CD4-positive, alpha-beta T cell treated with Interleukin-4 for 1 hour (primary cell): ENCODE data around the gene NFIC.
"Not testable (repeated sequence)": the region's sequence is repeated elsewhere in the genome, so short reads cannot be mapped to it uniquely, and the experiment has no call there.

ENCODE experiments used
- DNase-seq, 2 donors: peaks; one replicate each; pipeline ENCODE4 v3.0.0-alpha.2; 2020 to 2022

The NFIC gene

DNA sequence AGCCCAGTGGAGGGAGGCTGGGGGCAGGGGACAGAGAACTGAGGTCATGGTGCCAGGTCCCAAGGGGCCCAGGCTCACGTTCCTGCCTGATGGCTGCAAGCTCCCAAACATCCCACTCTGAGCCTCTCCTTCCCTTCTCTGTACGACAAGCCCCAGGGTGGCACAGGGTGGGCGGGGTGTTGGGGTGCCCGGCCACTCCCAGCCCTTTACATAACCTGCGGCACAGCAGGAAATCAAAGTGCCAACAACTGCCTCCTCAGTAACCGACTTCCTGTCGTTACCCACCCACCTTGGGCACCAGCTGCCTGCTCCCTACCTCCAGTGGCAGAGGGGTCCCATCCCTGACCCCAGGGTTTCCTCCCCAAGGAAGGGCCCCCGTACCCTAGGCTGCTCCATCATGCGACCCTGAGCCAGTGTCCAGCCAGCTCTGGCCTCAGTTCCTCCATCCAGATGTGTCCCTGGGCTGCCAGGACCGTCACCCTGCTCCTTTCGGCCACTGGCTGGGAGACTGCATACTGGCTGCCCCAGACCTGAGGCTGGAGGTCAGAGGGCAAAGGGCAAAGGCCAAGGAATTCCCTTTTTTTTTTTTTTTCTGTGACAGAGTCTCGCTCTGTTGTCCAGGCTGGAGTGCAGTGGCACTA is 27.7 kb upstream of the NFIC start:
- DNase-seq, result peak; percentile 73 to 77

DNA sequence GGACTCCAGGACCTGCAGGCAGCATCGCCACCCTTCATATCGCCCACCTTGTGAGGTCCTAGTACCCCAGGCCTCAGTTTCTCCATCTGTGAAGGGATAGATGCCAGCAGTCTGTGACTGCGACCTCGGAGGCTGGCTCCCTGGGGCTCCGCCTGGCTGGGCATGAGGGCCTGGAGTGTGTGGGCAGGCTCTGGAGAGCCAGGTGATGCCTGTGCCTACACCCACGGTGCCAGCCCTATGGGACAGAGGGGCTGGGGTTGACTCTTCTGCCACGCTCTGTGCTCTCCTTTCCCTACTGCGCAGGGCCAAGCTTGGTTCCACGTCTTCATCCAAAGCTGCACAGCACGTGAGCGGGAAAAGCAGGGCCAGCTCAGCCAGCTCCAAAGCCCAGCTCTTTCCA is 26.0 kb upstream of the NFIC start:
- no peak for DNase-seq

DNA sequence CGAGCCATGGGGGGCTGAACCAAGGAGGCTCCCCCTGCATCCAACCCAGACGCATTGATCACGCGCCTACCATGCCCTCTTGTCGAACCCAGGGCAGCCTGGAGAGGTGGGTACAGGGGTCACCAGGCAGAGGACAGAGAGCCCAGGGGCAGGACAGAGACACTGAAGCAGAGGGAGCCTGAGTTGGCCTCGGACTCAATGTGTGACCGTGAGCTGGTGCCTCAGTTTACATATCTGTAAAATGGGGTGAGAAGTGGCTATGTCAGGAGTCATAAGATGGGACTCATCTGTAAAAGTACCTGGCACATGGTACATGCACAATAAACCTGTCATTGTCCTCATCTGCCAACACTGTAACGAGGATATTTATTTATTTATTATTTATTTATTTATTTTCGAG is 24.1 kb upstream of the NFIC start:
- no peak for DNase-seq

DNA sequence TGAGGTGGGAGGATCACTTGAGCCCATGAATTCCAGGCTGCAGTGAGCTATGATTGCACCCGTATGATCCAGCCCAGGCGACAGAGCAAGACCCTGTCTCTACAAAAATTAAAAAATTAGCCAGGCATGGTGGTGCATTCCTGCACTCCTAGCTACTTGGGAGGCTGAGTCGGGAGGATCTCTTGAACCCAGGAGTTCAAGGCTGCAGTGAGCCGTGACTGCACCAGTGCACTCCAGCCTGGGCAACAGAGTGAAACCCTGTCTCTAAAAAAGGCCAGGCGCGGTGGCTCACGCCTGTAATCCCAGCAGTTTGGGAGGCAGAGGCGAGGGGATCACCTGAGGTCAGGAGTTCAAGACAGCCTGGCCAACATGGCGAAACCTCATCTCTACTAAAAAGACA is 23.4 kb upstream of the NFIC start:
- not testable (repeated sequence) for DNase-seq

DNA sequence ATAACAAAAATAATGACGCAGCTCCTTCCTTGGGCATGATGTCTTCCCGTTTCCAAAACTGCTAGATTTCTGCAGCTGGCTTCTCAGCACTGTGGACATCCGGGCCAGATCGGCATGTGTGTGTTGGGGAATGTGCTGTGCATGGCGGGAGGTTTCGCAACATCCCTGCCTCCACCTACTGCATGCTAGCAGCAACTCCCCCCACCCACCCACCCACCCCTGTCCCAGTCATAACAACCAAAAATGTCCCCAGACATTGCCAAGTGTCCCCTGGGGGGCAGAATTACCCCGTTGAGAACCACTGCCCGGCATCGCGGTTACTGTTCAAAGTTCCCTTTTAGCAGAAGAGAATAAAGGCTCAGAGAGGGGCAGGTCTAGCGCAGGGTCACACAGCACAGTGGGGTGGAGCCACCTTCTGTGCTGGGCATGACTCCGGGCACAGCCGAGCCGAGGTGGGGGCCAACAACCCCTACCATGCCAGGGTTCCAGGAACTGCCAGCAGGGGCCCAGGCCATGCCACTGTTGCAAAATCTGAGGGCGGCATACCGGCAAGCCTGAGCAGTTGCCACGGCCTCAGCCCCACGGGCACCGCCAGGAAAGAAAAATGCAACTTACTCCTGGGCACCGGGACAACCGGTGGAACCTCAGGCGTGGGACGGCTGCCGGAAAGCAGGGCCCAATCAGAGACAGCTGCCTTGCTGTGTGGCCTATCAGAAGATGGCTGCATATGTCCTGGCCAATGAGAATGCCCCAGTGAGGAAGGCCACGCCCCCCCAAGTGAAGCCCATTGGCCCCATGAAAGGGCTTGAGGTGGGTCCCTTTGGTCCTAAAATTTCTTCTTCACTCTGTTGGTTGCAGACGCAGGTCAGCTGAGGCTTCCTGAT is 22.5 kb upstream of the NFIC start:
- DNase-seq, result peak; percentile 66 to 68

DNA sequence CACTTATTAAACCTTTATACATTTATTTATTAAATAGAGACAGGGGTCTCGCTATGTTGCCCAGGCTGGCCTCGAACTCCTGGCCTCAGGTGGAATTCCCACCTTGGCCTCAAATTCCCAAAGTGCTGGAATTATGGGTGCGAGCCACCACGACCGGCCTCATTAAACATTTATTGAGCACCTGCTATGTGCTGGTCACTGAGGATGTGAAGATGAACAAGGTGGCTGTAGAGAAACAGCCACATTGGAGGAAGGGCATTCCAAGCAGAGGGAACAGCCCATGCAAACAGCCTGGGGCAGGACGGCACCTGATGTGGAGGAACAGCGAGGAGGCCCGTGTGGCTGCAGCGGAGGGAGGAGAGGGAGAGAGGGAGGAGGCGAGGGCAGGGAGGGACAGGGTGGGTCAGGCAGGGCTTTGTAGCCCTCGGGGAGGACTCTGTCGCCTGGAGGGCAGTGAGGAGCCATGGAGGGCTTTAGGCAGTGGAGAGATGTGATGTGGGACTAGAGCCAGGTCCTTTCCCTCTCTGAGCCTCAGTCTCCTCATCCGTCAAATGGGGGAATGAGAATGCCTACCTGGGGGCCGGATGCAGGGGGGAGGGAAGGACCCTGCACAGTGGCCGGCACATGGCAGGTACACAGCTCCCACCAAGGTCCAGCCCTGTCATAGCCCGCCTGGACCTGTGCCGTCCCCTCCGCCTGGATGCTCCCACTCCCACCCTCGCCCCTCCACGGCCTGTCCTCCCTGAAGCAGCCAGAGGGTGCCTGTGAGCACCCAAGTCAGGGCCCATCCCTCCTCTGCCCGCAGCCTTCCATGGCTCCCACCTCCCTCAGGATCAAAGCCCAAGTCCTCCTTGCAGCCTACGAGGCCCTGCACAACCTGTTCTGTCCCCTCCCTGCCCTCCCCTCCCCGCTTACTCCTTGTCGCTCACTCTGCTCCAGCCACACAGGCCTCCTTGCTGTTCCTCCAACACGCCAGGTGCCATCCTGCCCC is 21.5 kb upstream of the NFIC start:
- no peak for DNase-seq

DNA sequence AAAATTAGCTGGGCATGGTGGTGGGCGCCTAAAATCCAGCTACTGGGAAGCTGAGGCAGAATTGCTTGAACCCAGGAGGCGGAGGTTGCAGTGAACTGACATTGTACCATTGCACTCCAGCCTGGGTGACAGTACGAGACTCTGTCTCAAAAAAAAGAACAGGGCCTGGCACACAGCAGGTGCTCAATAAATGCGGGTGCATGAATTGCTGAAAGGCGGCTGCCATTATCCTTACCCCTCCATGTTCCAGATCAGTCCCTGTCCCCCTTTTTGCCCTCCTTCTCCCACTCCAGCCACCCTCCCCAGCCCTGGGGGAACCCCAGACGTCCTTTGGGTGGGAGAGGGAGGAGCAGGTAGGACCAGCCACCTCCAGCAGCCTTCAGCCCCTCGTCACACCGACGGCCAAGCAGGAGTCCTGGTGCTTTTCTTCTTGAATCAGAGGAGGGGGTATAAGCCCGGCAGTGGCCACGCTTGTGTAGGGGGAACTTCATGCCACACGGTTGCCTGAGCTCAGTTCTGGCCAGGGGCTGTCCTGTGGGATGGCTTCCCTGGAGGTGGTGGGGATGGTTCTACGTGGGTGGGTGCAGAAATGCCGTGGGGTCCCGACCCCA is 20.4 kb upstream of the NFIC start:
- DNase-seq, result no peak

DNA sequence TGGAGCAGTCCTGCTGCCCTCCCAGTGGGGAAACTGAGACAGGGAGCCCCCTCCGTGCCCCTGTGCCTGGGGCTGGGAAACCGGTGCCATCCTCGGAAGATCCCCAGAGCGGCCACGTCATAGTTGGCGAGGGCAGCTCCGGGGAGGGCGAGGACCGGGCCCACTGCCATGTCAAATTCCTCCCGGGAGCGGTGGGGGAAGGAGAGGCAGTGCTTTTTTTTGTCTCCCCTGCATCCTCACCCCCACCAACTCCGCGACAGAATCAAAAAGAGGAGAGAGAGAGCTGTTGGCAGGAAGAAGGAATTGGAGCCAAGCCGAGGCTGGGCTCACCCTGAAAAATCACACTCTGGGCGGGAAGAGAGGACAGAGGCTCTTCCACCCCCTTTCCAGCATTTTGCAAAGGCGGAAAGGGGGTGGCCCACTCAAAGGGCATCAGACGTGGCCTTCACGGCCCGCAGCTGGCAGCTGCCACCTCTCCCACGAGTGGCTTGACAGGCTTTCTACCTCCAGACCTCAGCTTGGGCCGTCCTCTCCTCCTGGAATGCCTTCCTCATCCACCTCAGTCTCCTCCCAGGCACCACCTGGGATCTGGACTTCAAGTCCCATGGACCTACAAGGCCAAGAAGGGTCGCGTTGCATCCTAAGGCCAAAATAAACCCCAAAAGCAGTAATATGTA is 19.6 kb upstream of the NFIC start:
- no peak for DNase-seq

DNA sequence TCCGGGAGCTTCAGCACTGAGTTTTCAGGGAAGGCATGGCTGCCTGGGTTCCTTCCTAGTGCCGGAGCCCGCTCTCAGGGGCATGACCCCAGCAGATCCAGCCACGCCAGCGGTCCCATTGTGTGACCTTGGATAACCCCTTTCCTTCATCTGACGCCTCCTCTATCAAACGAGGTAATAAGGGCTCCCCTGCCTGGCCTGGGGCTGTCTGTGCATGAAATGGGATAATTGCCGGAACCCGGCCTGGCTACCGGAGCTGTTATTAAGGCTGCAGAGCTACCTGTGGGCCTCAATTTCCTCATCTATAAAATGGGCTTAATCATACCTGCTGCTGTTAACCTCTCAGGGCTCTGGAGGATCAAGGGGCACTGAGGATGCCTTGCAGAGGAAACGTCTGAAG is 18.3 kb upstream of the NFIC start:
- DNase-seq, result no peak

DNA sequence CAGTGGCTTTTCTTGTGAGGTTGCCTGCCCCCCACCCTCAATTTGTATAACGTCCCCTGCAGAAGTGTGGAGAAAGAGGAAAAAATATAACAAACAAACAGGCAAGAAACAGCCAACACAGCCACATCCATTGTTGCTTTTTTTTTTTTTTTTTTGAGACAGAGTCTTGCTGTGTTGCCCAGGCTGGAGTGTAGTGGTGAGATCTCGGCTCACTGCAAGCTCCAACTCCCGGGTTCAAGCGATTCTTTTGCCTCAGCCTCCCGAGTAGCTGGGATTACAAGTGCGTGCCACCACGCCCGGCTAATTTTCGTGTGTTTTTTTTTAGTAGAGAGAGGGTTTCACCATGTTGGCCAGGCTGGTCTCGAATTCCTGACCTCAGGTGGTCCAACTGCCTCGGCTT is 17.9 kb upstream of the NFIC start:
- not testable (repeated sequence) for DNase-seq

DNA sequence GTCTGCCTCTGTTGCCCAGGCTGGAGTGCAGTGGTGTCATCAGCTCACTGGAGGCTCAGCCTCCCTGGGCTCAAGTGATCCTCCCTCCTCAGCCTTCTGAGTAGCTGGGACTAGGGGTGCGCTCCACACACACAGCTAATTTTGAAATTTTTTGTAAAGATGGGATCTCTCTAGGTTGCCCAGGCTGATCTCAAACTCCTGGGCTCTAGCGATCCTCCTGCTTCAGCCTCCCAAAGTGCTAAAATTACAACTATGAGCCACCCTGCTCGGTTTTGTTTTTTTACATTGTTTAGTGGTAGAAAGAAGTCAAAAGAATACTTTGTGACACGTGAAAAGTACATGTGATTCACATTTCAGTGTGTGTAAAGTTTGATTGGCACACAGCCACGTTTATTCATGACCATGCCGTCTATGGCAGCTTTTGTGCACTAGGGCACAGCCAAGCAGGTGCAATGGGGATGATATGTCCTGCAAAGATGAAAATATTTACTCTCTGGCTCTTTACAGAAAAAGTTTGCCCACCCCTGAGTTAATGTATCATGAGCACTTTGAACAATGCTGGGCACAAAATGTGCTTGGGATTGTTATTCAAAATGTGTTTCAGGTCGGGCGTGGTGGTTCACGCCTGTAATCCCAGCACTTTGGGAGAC is 16.2 kb upstream of the NFIC start:
- no peak for DNase-seq

DNA sequence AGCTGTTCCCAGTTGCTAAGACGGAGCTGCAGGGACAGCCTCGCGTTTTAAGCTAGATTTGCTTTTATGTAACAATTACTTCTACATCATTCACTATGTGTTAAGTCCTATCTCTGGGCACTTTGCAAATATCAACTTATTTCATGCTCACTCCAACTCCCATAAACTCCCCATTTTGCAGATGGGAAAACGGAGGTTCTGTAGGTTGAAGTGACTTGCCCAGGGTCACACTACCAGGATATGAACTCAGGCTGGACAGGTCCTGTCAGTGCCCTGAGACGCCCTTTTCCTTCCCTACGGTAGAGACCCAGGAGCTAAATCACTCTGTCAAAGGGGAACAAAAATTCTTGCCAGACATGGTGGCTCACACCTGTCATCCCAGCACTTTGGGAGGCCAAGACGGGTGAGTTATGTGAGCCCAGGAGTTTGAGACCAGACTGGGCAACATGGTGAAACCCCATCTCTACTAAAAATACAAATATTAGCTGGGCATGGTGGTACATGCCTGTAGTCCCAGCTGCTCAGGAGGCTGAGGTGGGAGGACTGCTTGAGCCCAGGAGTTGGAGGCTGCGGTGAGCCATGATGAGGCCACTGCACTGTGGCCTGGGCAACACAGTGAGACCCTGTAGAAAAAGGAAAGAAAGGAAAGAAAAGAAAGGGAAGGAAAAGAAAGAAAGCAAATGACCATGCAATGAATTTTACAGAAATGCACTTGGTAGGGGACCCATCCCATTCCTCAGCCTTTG is 14.5 kb upstream of the NFIC start:
- DNase-seq, result no peak

DNA sequence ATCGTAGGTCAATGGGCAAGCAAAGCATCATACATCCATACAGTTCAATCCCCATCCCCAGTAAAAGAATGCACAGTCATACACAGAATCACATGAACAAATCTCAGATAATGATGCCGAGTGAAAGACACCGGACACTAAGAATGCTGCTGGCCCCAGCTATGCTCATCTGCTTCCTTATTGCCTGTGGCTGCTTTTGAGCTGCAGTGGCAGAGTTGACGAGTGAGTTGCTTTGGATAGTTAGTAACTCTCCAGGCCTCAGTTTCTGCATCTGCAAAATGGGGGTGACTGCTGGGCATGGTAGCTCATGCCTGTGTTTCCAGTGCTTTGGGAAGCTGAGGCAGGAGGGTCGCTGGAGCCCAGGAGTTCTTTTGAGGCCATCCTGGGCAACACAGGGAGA is 12.9 kb upstream of the NFIC start:
- no peak for DNase-seq

DNA sequence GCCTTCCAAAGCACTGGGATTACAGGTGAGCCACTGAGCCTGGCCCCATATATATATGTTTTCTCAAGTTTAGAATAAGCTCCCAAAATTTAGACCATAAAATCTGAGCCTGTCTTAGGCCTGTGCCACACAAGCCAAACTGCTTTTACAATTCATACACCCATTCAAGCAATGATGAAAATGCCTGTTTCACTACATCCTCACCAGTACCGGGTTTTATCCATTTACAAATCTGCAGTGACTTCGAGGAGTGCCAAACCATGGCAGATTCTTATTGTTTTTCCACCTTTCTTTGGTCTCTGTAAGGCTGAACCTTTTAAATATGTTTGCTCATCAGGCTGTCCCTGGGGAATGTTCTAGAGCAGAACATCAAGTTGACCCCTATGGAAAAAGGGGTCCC is 9.6 kb upstream of the NFIC start:
- DNase-seq, result no peak

DNA sequence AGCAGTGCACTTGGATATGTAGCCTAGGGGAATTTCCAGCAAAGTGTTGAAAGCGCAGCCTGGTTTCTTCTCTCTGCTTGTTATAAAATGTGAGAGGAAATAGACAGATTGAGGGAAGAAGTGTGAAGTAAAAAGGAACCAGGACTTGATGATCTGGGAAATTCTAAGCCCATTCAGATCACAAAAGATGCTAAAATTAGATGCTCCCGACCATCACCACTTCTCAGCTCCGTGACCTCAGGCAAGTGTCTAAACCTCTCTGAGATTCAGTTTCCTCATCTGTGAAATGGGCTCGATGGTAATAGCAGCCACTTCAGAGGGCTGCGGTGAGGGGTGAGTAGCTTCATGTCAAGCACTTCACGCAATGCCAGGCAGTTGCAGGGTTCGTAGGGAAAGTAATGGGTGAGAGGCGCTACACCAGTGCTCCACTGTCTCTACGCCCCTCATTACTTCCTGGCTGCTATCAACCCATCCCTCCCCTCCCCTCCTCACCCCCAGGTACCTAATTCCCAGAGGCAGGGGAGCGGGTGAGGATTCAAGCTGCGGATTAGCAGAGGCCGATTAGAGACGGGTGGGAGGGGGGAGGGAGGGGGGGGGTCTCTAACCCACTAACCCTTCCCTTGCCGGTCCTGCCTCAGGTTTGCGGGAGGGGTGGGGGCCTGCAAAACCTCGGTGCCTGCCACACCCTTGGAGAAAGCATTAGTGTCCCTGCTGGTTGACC is 9.0 kb upstream of the NFIC start:
- DNase-seq, result peak in 1 of 2 donors; percentile 54

DNA sequence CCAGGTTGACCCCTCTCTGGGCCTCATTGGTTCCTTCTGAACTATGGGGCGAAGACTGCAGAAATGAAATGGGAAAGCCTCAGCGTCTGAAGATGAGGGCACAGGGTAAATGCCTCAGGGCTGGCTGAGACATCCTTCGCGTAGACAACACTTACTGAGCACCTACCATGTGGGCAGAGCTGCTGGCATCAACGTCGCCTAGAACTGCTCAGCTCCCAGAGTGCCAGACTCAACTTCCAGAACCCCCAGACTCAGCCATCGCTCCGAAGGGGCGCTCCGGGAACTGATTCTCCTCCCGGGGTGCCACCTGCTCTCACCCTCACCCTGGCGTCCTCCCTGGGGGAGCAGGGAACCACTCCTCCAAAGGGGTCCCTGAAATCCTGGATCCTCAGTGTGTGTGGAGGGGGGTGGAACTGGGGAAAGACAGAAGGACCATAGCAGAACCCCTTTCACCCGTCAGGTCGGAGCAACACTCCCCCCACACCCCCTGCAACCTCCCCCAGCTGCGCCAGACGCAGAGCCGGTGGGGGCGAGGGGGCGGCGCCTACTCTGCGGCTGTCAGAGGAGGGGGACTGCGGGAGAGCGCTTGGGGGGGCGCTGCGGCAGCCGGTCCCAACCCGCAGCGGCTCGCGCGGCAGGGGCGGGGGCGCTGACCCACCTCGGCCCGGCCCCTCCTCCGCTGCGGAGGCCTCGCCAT is 8.2 kb upstream of the NFIC start:
- peak in 1 of 2 donors; percentile 42 for DNase-seq

DNA sequence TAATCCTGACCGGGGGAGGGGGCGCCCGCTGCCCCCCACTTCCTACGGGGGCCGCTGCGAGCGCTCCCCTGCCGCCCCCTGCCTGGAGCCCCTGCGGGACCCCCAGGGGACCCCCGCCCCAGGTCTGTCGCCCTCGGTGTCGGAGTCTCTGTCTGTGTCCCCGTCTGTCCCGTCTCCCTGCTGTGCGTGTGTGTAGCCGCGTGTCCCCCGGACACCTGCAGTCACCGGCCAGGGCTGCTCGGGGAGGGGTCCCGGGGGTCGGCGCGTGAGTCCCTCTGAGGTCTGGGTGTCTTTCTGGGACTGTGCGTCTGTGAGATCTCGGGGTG is 7.7 kb upstream of the NFIC start:
- DNase-seq, result no peak

DNA sequence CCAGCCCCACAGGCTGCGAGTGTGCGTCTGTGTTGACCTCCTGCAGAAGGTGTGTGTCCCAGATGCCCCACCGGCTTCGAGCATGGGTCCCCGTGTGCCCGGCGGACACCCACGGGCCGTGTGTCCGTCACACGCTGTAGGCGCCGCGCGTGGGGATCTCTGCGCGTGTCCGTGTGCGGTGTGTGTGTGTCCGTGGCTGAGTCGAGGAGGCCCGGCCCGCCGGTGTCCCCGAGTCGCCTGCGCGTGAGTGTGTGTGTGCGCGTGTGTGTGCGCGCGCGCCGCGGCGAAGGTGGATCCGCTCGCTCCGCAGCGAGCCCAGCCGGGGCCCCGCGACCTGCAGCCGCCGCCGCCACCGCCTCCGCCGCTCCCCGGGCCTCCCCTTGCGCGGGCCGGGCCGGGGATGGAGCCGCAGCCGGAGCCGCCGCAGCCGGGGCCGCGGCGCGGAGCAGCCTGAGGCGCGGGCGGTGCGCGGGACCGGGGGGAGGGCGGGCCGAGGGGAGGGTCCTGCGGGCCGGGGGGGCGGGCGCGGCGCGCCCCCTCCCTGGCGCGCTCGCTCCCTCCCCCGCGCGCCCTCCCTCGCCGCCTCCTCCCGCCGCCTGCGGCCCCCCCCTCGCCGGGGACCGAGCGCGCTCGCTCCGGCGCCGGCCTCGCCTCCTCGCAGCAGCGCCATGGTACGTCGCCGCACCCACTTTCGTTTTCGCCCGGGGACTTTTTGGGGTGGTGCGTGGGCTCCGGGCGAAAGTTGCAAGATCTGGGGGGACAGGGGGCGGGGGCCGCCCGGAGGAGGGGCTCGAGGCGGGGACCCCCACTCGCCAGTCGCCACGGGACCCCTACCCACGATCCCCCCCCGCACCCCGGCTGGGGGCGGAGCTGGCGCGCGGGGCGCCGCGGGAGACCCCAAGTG is 7.1 kb upstream of the NFIC start:
- peak; percentile 74 to 84 for DNase-seq
